GM10847 (cell line): ENCODE measurements around the gene JMJD4.

Source experiments
- POLR2A ChIP-seq: IDR thresholded peaks from 2 replicates; pipeline ENCODE4 v1.6.1; 2011; ENCODE audit not compliant: insufficient read length; ENCODE audit errors: extremely low read depth

JMJD4 gene

GRCh38 chr1:227734856-227735538 is at the start of gene JMJD4, which contains the start of gene SNAP47:
JMJD4 (minus strand) TSS chr1:227735302; CDS start chr1:227735273, 29 bp downstream.
SNAP47 (plus strand) TSS chr1:227735435; CDS start chr1:227747737, 12,302 bp downstream.
- peak; percentile 82 for TF ChIP-seq POLR2A

DNA sequence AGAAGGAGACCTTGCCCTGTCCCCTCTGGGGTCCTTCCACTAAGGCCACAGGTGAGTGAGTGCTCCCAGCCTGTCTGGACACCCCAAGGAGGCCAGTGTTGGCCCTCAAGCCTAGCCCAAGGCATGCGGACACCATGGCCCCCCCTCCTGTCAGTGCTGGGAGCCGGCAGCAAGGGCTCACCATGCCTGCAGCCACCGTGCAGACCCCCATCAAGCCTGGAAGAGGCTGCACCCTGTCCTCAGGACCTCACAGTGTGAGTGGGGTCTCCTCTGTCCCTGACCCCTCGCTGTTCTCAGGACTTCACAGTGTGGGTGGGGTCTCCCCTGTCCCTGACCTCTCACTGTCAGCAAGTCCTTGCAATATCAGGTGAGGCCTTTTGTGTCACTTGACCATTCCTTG is 47.1 kb upstream of the JMJD4 start:
- no peak for TF ChIP-seq POLR2A

- no peak for TF ChIP-seq POLR2A
Measured at GRCh38 chr1:227781314-227781930, 46.3 kb upstream of the JMJD4 start.

GRCh38 chr1:227780101-227781044 is 45.3 kb upstream of the JMJD4 start:
- no peak for TF ChIP-seq POLR2A

- TF ChIP-seq POLR2A, result no peak
Measured at GRCh38 chr1:227779685-227780084, 44.6 kb upstream of the JMJD4 start.

- TF ChIP-seq POLR2A, result no peak
Measured at GRCh38 chr1:227779021-227779441, 43.9 kb upstream of the JMJD4 start.

- no peak for TF ChIP-seq POLR2A
Measured at GRCh38 chr1:227778401-227778947, 43.4 kb upstream of the JMJD4 start.

- no peak for TF ChIP-seq POLR2A
Measured at GRCh38 chr1:227777646-227778045, 42.5 kb upstream of the JMJD4 start.

DNA sequence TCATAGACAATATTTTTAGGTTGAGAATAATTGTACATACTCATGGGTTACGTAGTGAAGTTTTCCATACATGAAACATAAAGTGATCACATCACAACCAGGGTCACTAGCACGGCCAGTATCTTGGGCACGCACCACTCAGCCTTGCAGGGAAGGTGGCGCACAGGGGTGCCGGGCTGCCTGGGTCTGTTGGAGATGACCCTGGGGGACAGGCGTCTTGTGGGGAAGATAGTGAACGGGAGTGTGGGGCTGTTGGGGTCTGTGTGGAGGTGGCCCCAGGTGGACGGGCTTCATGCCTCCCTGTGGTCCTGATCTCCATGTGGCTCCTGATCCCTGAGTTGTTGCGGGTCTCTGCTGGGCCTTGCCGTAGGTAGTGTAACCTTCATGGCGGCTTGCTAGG is 42.1 kb upstream of the JMJD4 start:
- TF ChIP-seq POLR2A, result no peak

DNA sequence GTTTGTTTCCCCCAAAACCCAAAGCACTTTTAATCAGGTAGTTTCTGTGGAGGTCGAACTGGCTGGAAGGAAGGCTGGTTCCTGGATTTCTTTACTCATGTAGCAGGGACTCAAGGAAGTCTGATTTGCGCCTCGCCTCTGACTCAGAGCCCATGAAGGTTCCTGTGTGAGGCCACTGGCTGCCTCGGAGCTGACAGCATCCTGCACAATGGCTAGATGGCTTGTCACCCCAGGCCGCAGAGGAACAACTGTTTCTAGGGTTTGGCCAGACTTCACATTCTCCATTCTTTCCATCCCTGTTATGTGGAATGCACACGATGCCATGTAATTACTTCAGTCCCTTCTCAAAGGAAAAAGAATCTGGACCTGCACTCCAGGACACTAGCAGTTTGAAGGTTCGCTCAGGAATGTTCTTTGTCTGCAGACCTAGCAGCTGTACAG is 41.2 kb upstream of the JMJD4 start:
- no peak for TF ChIP-seq POLR2A

DNA sequence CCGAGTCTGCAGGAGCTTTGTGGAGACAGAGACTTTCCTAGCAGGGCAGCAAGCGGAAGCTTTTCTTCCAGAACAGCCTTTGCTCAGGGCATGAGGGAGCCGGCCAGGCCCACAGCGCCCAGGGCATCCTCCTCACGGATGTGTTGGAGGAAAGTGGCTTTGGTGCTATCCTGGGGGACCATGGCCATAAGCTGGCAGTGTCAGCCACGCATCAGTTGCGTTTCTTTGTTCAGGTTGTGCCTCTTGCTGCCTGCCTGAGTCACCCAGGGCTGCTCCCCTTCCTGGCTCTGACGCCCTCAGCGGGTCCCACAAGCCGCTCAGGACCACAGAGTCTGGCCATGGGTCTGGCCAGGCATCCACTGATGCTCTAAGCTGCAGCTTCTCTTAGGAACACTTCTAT is 40.7 kb upstream of the JMJD4 start:
- TF ChIP-seq POLR2A, result no peak

DNA sequence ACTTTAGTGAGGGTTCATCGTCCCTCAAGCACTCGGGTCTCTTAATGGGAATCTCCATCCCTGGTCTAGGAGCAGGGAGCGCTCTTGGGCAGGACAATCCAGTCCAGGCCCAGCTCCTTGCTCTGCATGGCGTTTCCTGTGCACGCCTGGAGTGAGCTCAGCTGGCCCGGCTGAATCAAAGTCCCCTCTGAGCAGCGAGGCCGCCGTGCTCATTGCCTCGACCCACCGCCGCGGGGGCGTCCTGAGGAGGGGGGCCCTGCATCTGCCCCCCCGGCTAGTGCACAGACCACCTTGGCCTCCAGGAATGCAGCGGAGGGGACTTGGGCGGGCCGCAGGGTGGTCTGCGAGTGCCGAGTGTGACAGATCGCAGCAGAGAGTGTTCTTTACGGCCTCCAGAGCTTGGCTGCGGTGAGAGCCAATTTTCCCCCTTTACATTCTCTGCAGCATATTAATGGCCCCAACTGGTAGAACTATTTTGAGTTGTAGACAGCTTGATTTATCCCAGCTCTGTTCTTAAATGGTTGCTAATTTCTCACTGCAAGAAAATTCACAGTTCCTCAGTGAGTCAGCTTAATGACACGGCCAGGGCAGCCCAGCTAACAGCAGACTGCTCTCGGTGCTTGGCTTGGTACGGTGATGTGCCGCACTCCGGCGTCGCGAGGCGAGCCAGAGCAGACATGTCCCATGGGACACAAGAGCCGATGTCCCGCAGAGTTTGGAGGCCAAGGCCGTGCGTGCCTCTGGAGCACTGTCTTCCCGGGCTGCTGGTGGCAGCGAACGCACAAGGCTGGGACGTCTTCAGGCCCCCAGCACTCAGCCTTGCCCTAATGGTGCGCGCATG is 39.9 kb upstream of the JMJD4 start:
- TF ChIP-seq POLR2A, result no peak

DNA sequence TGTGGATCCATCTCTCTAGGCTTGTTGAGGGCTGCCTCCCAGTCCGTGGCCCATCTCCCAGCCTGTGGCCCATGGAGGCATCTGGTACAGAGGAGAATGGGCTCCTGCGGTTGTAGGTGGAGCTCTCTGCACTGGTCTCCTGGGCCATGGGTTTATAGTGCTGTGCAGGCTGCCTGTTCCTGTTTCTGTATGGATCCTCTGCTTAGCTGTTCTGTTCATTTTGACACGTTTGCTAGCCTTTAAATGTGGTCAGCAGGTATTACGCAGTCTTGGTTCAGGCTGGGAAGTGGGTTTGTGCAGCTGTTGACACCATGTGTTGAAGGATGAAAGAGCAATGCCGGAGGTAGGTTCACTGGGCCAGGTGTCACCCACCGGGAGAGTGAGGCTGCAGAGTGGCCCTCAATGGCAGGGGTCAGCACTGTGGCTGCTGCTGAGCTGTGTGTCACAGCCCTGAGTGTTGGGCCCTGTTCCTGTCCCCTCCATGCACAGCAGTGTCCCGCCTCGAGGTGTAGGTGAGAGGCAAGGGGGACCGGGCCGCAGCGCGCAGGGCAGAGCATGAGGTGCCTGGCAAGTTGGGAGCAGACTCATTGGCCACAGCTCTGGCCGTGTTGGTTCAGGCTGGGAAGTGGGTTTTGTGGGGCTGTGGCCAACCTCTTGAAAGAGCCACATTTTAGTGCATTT is 39.1 kb upstream of the JMJD4 start:
- no peak for TF ChIP-seq POLR2A

DNA sequence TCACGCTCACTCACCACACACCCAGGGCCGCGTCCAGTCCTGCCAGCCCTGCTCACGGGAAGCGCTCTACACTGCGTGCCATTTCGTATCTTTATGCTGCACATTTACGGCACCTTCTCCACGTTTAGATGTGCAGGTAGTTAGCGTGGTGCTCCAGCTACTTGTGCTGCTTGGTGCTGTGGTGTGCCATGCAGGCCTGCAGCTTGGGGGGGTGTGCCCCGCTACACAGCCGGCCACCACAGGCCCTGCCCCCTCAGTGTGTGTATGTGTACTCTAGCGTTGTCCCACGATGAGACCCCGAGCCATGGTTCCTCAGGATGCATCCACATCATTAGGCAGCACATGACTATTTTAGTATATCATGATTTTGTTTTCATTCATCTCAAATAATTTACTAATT is 38.5 kb upstream of the JMJD4 start:
- TF ChIP-seq POLR2A, result no peak

- no peak for TF ChIP-seq POLR2A
Measured at GRCh38 chr1:227771771-227772170, 36.7 kb upstream of the JMJD4 start.
